CD14-positive monocyte (primary cell): ENCODE results near the gene DTYMK. TPM values are rescaled to one million over a fixed set of nuclear protein-coding genes. Genes with fewer than 3 reads are reported as not detected.

ENCODE experiments used
- DNase-seq, 3 donors: peaks; one replicate each; pipeline ENCODE4 v3.0.0-alpha.2; 2011 to 2022
- H2AFZ ChIP-seq: 2 replicates; pipeline ENCODE4 v1.6.0; 2012; ENCODE audit warnings: mild to moderate bottlenecking, low read depth, low read length, inconsistent platforms; ENCODE audit not compliant: insufficient read depth, poor library complexity, severe bottlenecking
- H3K27ac ChIP-seq, 2 donors: 1 replicate in 1 of 2; 2 replicates in 1 of 2; pipeline ENCODE4 v1.5.1; 2012 to 2013; ENCODE audit warnings: low read length in 2 of 2, control low read depth in 1 of 2, inconsistent platforms in 1 of 2, low read depth in 1 of 2, mild to moderate bottlenecking in 1 of 2
- H3K27me3 ChIP-seq, 2 donors: one replicate each; pipeline versions ENCODE4 v1.6.0 to v1.6.1; 2011 to 2013; ENCODE audit warnings: low read length in 2 of 2; ENCODE audit not compliant: control insufficient read depth in 2 of 2, insufficient read depth in 2 of 2
- H3K36me3 ChIP-seq, 2 donors: replicated peaks in 1 of 2; 1 replicate in 1 of 2; 2 replicates in 1 of 2; pipeline versions ENCODE4 v1.5.1 to v1.6.1; 2012 to 2013; ENCODE audit warnings: low read length in 2 of 2, control low read depth in 1 of 2, inconsistent platforms in 1 of 2, mild to moderate bottlenecking in 1 of 2; ENCODE audit not compliant: insufficient read depth in 2 of 2, control insufficient read depth in 1 of 2
- H3K4me1 ChIP-seq, 2 donors: 1 replicate in 1 of 2; 2 replicates in 1 of 2; pipeline versions ENCODE4 v1.5.1 to v1.6.1; 2012 to 2013; ENCODE audit warnings: low read length in 2 of 2, control low read depth in 1 of 2, inconsistent platforms in 1 of 2, mild to moderate bottlenecking in 1 of 2, moderate library complexity in 1 of 2; ENCODE audit not compliant: insufficient read depth in 2 of 2, control insufficient read depth in 1 of 2
- H3K4me2 ChIP-seq: replicated peaks from 2 replicates; pipeline ENCODE3; 2012; ENCODE audit warnings: low read length, moderate library complexity, mild to moderate bottlenecking; ENCODE audit not compliant: poor library complexity, severe bottlenecking; ENCODE audit errors: extremely low read depth
- H3K4me3 ChIP-seq, 3 experiments: fragments of 200-600 bp in 1 of 3; sonication (generic) in 1 of 3; replicated peaks in 1 of 3; 1 replicate in 2 of 3; 2 replicates in 1 of 3; pipeline ENCODE4 v1.5.1; 2011 to 2013; ENCODE audit warnings: low read length in 3 of 3, mild to moderate bottlenecking in 3 of 3, control low read depth in 2 of 3, low read depth in 2 of 3, inconsistent platforms in 1 of 3, moderate library complexity in 1 of 3
- H3K79me2 ChIP-seq: 2 replicates; pipeline ENCODE4 v1.6.0; 2012; ENCODE audit warnings: mild to moderate bottlenecking, control low read depth, inconsistent platforms, low read length, moderate library complexity; ENCODE audit not compliant: insufficient read depth
- H3K9ac ChIP-seq: 2 replicates; pipeline ENCODE4 v1.6.0; 2017; ENCODE audit warnings: low read length, mild to moderate bottlenecking; ENCODE audit not compliant: insufficient read depth, poor library complexity, severe bottlenecking
- H3K9me3 ChIP-seq, 2 donors: replicated peaks in 1 of 2; 1 replicate in 1 of 2; 2 replicates in 1 of 2; pipeline versions ENCODE4 v1.5.1 to v1.6.1; 2012 to 2013; ENCODE audit warnings: low read length in 2 of 2, control low read depth in 1 of 2; ENCODE audit not compliant: control insufficient read depth in 1 of 2, insufficient read depth in 1 of 2
- H4K20me1 ChIP-seq: 2 replicates; pipeline ENCODE4 v1.6.0; 2012; ENCODE audit warnings: mild to moderate bottlenecking, low read length, control low read depth, moderate library complexity; ENCODE audit not compliant: insufficient read depth
- H3K27ac Mint-ChIP-seq, 7 donors: one replicate each; pipeline ENCODE4 v1.8.0; 2020; ENCODE audit warnings: mild to moderate bottlenecking in 7 of 7, mixed read lengths in 7 of 7, moderate library complexity in 6 of 7, inconsistent platforms in 2 of 7
- H3K27me3 Mint-ChIP-seq, 3 donors: one replicate each; pipeline ENCODE4 v1.8.0; 2021 to 2022; ENCODE audit warnings: low read depth in 3 of 3, mild to moderate bottlenecking in 3 of 3, mixed read lengths in 3 of 3, moderate library complexity in 3 of 3, inconsistent platforms in 1 of 3
- H3K36me3 Mint-ChIP-seq, 2 donors: one replicate each; pipeline ENCODE4 v1.8.0; 2020; ENCODE audit warnings: mixed read lengths in 2 of 2, inconsistent platforms in 1 of 2, mild to moderate bottlenecking in 1 of 2
- H3K4me1 Mint-ChIP-seq: one replicate; pipeline ENCODE4 v1.8.0; 2020; ENCODE audit warnings: mild to moderate bottlenecking, mixed read lengths
- H3K4me3 Mint-ChIP-seq, 2 donors: one replicate each; pipeline ENCODE4 v1.8.0; 2020; ENCODE audit warnings: mild to moderate bottlenecking in 2 of 2, mixed read lengths in 2 of 2, moderate library complexity in 1 of 2
- H3K9me3 Mint-ChIP-seq, 7 donors: one replicate each; pipeline ENCODE4 v1.8.0; 2020 to 2022; ENCODE audit warnings: mixed read lengths in 7 of 7, mild to moderate bottlenecking in 6 of 7, moderate library complexity in 6 of 7, inconsistent platforms in 2 of 7
- WGBS: methylation state at CpG from one replicate; pipeline ENCODE4 v1.1.5; 2013; ENCODE audit warnings: missing lambda C conversion rate; ENCODE audit not compliant: insufficient coverage; 5-methylcytosine and 5-hydroxymethylcytosine counted together
- intact Hi-C, 2 donors: fragments of 100-400 bp; cut with micrococcal nuclease; formaldehyde crosslinking; loops; one replicate each; pipeline versions ENCODE4 v1.15.0 to v1.15.1; 2023
- polyA plus RNA-seq, 3 donors: library from polyadenylated mRNA; depleted of rRNA in 1 of 3; unstranded in 2 of 3; stranded (reverse) in 1 of 3; fragments of 300-500 nt in 2 of 3; fragments of >200 nt in 1 of 3; fragmentation: Illumina TruSeq in 2 of 3; gene quantifications; 1 replicate in 2 of 3; 2 replicates in 1 of 3; pipeline ENCODE4 v1.2.3, GENCODE V29; 2012 to 2021
- TF ChIP-seq, protein P1 (sequence below): fragments of 200-600 bp; IDR thresholded peaks from one replicate; pipeline ENCODE4 v1.8.0; 2022; ENCODE audit warnings: antibody characterized with exemption, mild to moderate bottlenecking

The DTYMK gene
- polyA plus RNA-seq, 3 donors = 13.0 to 23.5 (median 18.7) TPM

DNA sequence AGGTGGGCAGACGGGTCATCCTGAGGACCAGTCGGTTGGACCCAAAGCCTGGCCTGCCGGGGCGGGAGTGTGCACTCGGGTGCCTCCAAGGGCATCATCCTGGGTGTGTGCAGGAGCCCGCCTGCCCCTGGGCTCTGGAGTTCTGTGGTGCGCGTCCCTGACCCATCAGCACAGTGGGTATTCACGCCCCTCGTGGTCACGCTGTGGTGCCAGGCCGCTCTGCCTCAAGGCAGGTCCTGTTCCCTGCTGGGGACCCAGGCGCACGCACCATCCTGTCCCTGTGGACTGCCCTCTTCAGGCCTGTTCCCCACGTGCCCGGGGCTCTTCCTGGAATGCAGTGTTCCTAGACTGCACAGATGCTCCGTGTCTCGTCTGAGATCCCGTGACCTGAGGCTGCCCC lies 33.5 kb upstream of the DTYMK start:
- H3K27ac Mint-ChIP-seq = no peak overlapping the region
- Histone ChIP-seq H3K36me3 (peaks cover 47 to 72% of the 10 kb centered on the region in 2 donors), H3K4me3 (no peak overlapping the region), H3K9me3 (peaks cover 31 to 49% of the 10 kb centered on the region in 2 donors), H4K20me1 (no peaks in the 10 kb centered on the region), H3K79me2 (no peaks in the 10 kb centered on the region), H3K27ac (no peak overlapping the region), H3K27me3 (no peaks in the 10 kb centered on the region), H2AFZ (no peak overlapping the region), H3K4me1 (no peaks in the 10 kb centered on the region), H3K9ac (no peak overlapping the region), H3K4me2 (no peak overlapping the region)
- peaks cover 63 to 92% of the 10 kb centered on the region in 2 donors for H3K36me3 Mint-ChIP-seq
- TF ChIP-seq, protein P1, sequence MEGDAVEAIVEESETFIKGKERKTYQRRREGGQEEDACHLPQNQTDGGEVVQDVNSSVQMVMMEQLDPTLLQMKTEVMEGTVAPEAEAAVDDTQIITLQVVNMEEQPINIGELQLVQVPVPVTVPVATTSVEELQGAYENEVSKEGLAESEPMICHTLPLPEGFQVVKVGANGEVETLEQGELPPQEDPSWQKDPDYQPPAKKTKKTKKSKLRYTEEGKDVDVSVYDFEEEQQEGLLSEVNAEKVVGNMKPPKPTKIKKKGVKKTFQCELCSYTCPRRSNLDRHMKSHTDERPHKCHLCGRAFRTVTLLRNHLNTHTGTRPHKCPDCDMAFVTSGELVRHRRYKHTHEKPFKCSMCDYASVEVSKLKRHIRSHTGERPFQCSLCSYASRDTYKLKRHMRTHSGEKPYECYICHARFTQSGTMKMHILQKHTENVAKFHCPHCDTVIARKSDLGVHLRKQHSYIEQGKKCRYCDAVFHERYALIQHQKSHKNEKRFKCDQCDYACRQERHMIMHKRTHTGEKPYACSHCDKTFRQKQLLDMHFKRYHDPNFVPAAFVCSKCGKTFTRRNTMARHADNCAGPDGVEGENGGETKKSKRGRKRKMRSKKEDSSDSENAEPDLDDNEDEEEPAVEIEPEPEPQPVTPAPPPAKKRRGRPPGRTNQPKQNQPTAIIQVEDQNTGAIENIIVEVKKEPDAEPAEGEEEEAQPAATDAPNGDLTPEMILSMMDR = no peak
- intact Hi-C loops = no loop called here
- no peak overlapping the region for H3K4me3 Mint-ChIP-seq
- 99% methylated on average over 19 of the region's 19 CpGs for WGBS
- no peaks in the 10 kb centered on the region for H3K27me3 Mint-ChIP-seq
- peaks cover 32 to 43% (median 41%) of the 10 kb centered on the region in 7 donors for H3K9me3 Mint-ChIP-seq
- H3K4me1 Mint-ChIP-seq = peaks cover 4% of the 10 kb centered on the region
- no peak for DNase-seq

DNA sequence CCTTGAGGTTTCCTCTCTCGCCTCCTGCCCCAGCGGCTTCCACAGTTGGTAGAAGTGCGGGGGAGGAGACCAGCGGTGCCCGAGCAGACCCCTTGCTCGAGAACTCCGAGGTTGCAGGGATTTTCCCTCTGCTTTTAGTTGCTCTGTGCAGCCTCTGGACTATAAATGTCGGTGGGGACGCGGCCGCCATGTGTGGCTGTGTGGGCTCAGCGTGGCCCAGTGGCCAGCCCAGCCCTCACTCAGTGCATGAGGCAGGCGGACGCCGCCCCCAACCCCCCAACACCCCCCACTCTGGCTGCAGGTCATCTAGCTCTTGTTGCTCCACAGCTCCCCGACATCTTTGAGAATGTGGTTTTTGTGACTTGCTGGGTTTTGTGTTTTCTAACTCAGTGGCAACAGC lies 32.5 kb upstream of the DTYMK start:
- intact Hi-C loops = no loop called here
- H3K9me3 ChIP-seq = peaks cover 25 to 41% of the 10 kb centered on the region in 2 donors
- H3K9ac ChIP-seq = no peak overlapping the region
- H4K20me1 ChIP-seq = no peaks in the 10 kb centered on the region
- H3K36me3 ChIP-seq = peaks cover 52 to 76% of the 10 kb centered on the region in 2 donors
- no peaks in the 10 kb centered on the region for H3K79me2 ChIP-seq
- peaks cover 24 to 35% (median 34%) of the 10 kb centered on the region in 7 donors for H3K9me3 Mint-ChIP-seq
- H3K27ac Mint-ChIP-seq = peak overlapping the region in 1 of 7 donors; percentile 79
- H3K4me1 ChIP-seq = no peaks in the 10 kb centered on the region
- no peak overlapping the region for H3K4me2 ChIP-seq
- TF ChIP-seq, protein P1 = no peak
- peaks cover 70 to 94% of the 10 kb centered on the region in 2 donors for H3K36me3 Mint-ChIP-seq
- H3K27me3 ChIP-seq = no peaks in the 10 kb centered on the region
- no peak overlapping the region for H2AFZ ChIP-seq
- no peaks in the 10 kb centered on the region for H3K4me1 Mint-ChIP-seq
- H3K4me3 Mint-ChIP-seq = no peak overlapping the region
- 100% methylated on average over 7 of the region's 16 CpGs for WGBS
- DNase-seq = no peak
- H3K27me3 Mint-ChIP-seq = no peaks in the 10 kb centered on the region
- H3K4me3 ChIP-seq = no peak overlapping the region
- no peak overlapping the region for H3K27ac ChIP-seq
